DOHH2 (cell line): ENCODE results near the gene AGBL5.

Experiments
- H3F3A ChIP-seq: fragments of 200-600 bp; sonication (generic), shearing (Covaris generic); 2 replicates; pipeline ENCODE4 v1.6.0; 2016; ENCODE audit warnings: antibody characterized with exemption, mild to moderate bottlenecking; ENCODE audit not compliant: control insufficient read depth, insufficient read depth
- H3K27ac ChIP-seq: fragments of 200-600 bp; sonication (generic); 2 replicates; pipeline ENCODE4 v1.5.1; 2014; ENCODE audit warnings: low read depth, mild to moderate bottlenecking, low read length, moderate library complexity
- H3K27me3 ChIP-seq: fragments of 200-600 bp; sonication (generic); 2 replicates; pipeline ENCODE4 v1.6.1; 2014; ENCODE audit warnings: mild to moderate bottlenecking, low read length, mixed read lengths; ENCODE audit not compliant: control insufficient read depth
- H3K36me3 ChIP-seq: fragments of 200-600 bp; sonication (generic); 2 replicates; pipeline ENCODE4 v1.6.1; 2014; ENCODE audit warnings: mild to moderate bottlenecking, low read length, moderate library complexity, mixed read lengths; ENCODE audit not compliant: control insufficient read depth
- H3K4me1 ChIP-seq: fragments of 200-600 bp; sonication (generic); 2 replicates; pipeline ENCODE4 v1.6.1; 2014; ENCODE audit warnings: mild to moderate bottlenecking, low read length, mixed read lengths; ENCODE audit not compliant: control insufficient read depth
- H3K4me2 ChIP-seq: fragments of 200-600 bp; sonication (generic); 2 replicates; pipeline ENCODE4 v1.6.0; 2014; ENCODE audit warnings: mild to moderate bottlenecking, low read length, moderate library complexity
- H3K4me3 ChIP-seq: fragments of 200-600 bp; sonication (generic); 2 replicates; pipeline ENCODE4 v1.5.1; 2014; ENCODE audit warnings: mild to moderate bottlenecking, low read length, mixed read lengths
- H3K79me2 ChIP-seq: fragments of 200-600 bp; sonication (generic); 2 replicates; pipeline ENCODE4 v1.6.1; 2014; ENCODE audit warnings: mild to moderate bottlenecking, low read length, mixed read lengths; ENCODE audit not compliant: control insufficient read depth
- H3K9me2 ChIP-seq: fragments of 200-600 bp; sonication (generic); replicated peaks from 2 replicates; pipeline ENCODE4 v1.6.1; 2014; ENCODE audit warnings: mild to moderate bottlenecking, low read length, mixed read lengths; ENCODE audit not compliant: control insufficient read depth
- H3K9me3 ChIP-seq: fragments of 200-600 bp; sonication (generic); 2 replicates; pipeline ENCODE4 v1.6.1; 2014; ENCODE audit warnings: antibody characterized with exemption, low read length, mixed read lengths; ENCODE audit not compliant: control insufficient read depth, insufficient read depth
- H4K20me1 ChIP-seq: fragments of 200-600 bp; sonication (generic); 2 replicates; pipeline ENCODE4 v1.6.0; 2014; ENCODE audit warnings: low read depth, mild to moderate bottlenecking, antibody characterized with exemption, low read length, moderate library complexity; ENCODE audit not compliant: control insufficient read depth, insufficient read depth
- EZH2phosphoT487 ChIP-seq: fragments of 200-600 bp; sonication (generic); IDR thresholded peaks from 2 replicates; pipeline ENCODE4 v1.6.1; 2017; ENCODE audit warnings: borderline replicate concordance, mild to moderate bottlenecking, antibody characterized with exemption, low read length, moderate library complexity, mixed read lengths
- TF ChIP-seq, protein P1 (sequence below): fragments of 200-600 bp; sonication (generic); IDR thresholded peaks from one replicate; pipeline ENCODE4 v1.5.1; 2014; ENCODE audit warnings: antibody characterized with exemption, mild to moderate bottlenecking, low read depth, low read length; ENCODE audit not compliant: poor library complexity, severe bottlenecking

AGBL5 gene

DNA sequence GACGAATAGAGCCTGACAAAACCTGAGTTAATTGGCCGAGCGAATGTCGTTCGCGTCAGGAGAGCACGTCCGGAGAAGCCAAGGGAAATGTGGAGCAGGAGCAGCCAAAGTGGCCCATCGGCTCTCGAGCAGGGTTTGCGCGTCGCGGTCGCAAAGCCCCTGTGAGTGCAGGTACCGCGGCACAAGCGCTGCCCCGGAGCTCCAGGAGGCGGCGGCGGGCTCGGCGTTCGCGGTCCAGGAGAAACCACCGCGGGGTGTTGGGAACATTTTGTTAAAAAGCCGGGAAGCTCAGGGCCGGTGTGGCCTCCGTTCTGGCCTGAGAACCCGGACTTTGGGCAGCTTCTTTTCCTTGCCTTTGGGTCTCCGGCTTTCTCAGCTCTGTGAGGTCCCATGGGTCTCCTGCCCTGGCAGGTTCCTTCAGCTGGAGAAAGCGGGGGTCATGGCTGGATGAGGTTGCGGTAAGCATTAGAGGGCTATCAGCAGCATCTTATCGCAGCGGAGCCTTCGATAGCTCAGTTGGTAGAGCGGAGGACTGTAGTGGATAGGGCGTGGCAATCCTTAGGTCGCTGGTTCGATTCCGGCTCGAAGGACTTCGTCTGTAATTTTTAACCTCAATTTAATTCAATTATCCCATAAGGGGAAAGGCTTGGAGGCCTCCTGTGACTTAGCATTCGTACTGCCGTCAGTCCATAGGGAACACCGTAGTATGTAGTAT lies 1.0 kb upstream of the AGBL5 start:
- peak overlapping the region; percentile 93 for H3K4me2 ChIP-seq

GRCh38 chr2:27051902-27052645 lies 606 bp downstream of the AGBL5 start:
- Histone ChIP-seq H3K79me2 (peaks cover 4% of the 10 kb centered on the region), H3K27me3 (no peaks in the 10 kb centered on the region), H3F3A (peaks cover 8% of the 10 kb centered on the region), H3K36me3 (peaks cover 28% of the 10 kb centered on the region), H4K20me1 (no peaks in the 10 kb centered on the region), H3K4me1 (peaks cover 16% of the 10 kb centered on the region), H3K4me3 (peak overlapping the region; percentile 85), H3K4me2 (peak overlapping the region; percentile 93), H3K27ac (no peak overlapping the region), H3K9me2 (no peaks in the 10 kb centered on the region), H3K9me3 (no peaks in the 10 kb centered on the region)
- TF ChIP-seq, protein P1, sequence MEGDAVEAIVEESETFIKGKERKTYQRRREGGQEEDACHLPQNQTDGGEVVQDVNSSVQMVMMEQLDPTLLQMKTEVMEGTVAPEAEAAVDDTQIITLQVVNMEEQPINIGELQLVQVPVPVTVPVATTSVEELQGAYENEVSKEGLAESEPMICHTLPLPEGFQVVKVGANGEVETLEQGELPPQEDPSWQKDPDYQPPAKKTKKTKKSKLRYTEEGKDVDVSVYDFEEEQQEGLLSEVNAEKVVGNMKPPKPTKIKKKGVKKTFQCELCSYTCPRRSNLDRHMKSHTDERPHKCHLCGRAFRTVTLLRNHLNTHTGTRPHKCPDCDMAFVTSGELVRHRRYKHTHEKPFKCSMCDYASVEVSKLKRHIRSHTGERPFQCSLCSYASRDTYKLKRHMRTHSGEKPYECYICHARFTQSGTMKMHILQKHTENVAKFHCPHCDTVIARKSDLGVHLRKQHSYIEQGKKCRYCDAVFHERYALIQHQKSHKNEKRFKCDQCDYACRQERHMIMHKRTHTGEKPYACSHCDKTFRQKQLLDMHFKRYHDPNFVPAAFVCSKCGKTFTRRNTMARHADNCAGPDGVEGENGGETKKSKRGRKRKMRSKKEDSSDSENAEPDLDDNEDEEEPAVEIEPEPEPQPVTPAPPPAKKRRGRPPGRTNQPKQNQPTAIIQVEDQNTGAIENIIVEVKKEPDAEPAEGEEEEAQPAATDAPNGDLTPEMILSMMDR, result no peak
- no peak for TF ChIP-seq EZH2phosphoT487

More for the DNA sequence above, 1.0 kb upstream of the AGBL5 start:
- Histone ChIP-seq H4K20me1 (no peaks in the 10 kb centered on the region), H3K27ac (peak overlapping the region; percentile 81), H3K9me3 (no peaks in the 10 kb centered on the region), H3K4me1 (peaks cover 16% of the 10 kb centered on the region), H3F3A (peaks cover 9% of the 10 kb centered on the region), H3K36me3 (peaks cover 16% of the 10 kb centered on the region), H3K27me3 (no peaks in the 10 kb centered on the region), H3K9me2 (no peaks in the 10 kb centered on the region), H3K79me2 (peaks cover 4% of the 10 kb centered on the region), H3K4me3 (peak overlapping the region; percentile 85)
- TF ChIP-seq EZH2phosphoT487, result no peak

DNA sequence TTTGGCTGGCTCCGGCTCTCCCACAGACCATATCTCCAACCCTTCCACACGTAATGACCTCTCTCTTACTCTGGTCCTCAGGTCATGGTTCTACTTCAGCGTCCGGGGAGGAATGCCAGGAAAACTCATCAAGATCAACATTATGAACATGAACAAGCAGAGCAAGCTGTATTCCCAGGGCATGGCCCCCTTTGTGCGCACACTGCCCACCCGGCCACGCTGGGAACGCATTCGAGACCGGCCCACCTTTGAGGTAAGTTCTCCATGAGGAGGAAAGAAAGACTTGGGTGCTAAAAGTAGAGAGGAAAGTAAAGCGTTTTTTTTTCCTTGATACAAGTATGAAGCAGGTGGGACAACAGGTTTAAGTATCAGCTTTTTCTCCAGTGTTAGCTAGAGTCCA lies 1.9 kb downstream of the AGBL5 start:
- TF ChIP-seq, protein P1, result no peak
- TF ChIP-seq EZH2phosphoT487, result no peak
- peaks cover 35% of the 10 kb centered on the region for H3K36me3 ChIP-seq

GRCh38 chr2:27053776-27054175 lies 2.3 kb downstream of the AGBL5 start:
- peaks cover 4% of the 10 kb centered on the region for H3K79me2 ChIP-seq
- peaks cover 35% of the 10 kb centered on the region for H3K36me3 ChIP-seq
- H3K27me3 ChIP-seq, result no peaks in the 10 kb centered on the region
- H3K9me3 ChIP-seq, result no peaks in the 10 kb centered on the region
- no peaks in the 10 kb centered on the region for H3K9me2 ChIP-seq
- H4K20me1 ChIP-seq, result no peaks in the 10 kb centered on the region
- H3K27ac ChIP-seq, result no peak overlapping the region
- H3F3A ChIP-seq, result peaks cover 2% of the 10 kb centered on the region; the same call in 1 of the 2 replicates
- no peak overlapping the region for H3K4me2 ChIP-seq
- H3K4me1 ChIP-seq, result peaks cover 16% of the 10 kb centered on the region
- H3K4me3 ChIP-seq, result no peak overlapping the region
- no peak for TF ChIP-seq EZH2phosphoT487
- TF ChIP-seq, protein P1, result no peak

More for the DNA sequence above, 1.9 kb downstream of the AGBL5 start:
- Histone ChIP-seq H3K9me2 (no peaks in the 10 kb centered on the region), H3K79me2 (peaks cover 4% of the 10 kb centered on the region), H3F3A (peaks cover 2% of the 10 kb centered on the region; the same call in 1 of the 2 replicates), H3K9me3 (no peaks in the 10 kb centered on the region), H3K4me2 (no peak overlapping the region), H3K4me3 (no peak overlapping the region), H3K4me1 (peaks cover 16% of the 10 kb centered on the region), H3K27ac (no peak overlapping the region), H4K20me1 (no peaks in the 10 kb centered on the region), H3K27me3 (no peaks in the 10 kb centered on the region)
